ENCODE results near the gene CEP112.

CEP112 gene

GRCh38 chr17:65977041-65977440 is 214.9 kb downstream of the CEP112 start:
- DNase-seq = no peak

- no peak for DNase-seq
Observed at GRCh38 chr17:65975878-65976277, 216.1 kb downstream of the CEP112 start.

GRCh38 chr17:65973237-65973636 is 218.7 kb downstream of the CEP112 start:
- no peak for DNase-seq

GRCh38 chr17:65967372-65967771 is 224.6 kb downstream of the CEP112 start:
- DNase-seq = no peak

- no peak for DNase-seq
Observed at GRCh38 chr17:65966072-65966695, 225.7 kb downstream of the CEP112 start.

- DNase-seq = no peak
Observed at GRCh38 chr17:65963179-65963578, 228.8 kb downstream of the CEP112 start.

GRCh38 chr17:65959630-65960029 is 232.3 kb downstream of the CEP112 start:
- no peak for DNase-seq

- DNase-seq = no peak
Observed at GRCh38 chr17:65956814-65957213, 235.1 kb downstream of the CEP112 start.

GRCh38 chr17:65954148-65954449 is 237.8 kb downstream of the CEP112 start:
- no peak for DNase-seq

GRCh38 chr17:65953316-65954147 is 238.4 kb downstream of the CEP112 start:
- no peak for DNase-seq

- DNase-seq = no peak
Observed at GRCh38 chr17:65952586-65952985, 239.3 kb downstream of the CEP112 start.

GRCh38 chr17:65952015-65952414 is 239.9 kb downstream of the CEP112 start:
- no peak for DNase-seq

- no peak for DNase-seq
Observed at GRCh38 chr17:65947831-65948230, 244.1 kb downstream of the CEP112 start.

- DNase-seq = no peak
Observed at GRCh38 chr17:65942592-65942991, 249.3 kb downstream of the CEP112 start.

- no peak for DNase-seq
Observed at GRCh38 chr17:65941356-65941899, 250.5 kb downstream of the CEP112 start.

- DNase-seq = no peak
Observed at GRCh38 chr17:65936013-65936412, 255.9 kb downstream of the CEP112 start.

- no peak for DNase-seq
Observed at GRCh38 chr17:65933290-65933689, 258.6 kb downstream of the CEP112 start.

- no peak for DNase-seq
Observed at GRCh38 chr17:65931246-65932149, 260.4 kb downstream of the CEP112 start.

GRCh38 chr17:65930140-65930730 is 261.7 kb downstream of the CEP112 start:
- no peak for DNase-seq

GRCh38 chr17:65926599-65926998 is 265.3 kb downstream of the CEP112 start:
- no peak for DNase-seq

- DNase-seq = no peak
Observed at GRCh38 chr17:65925606-65926307, 266.2 kb downstream of the CEP112 start.

- no peak for DNase-seq
Observed at GRCh38 chr17:65920996-65921395, 270.9 kb downstream of the CEP112 start.
